Measurements from ENCODE around the gene CABP4.

DNA sequence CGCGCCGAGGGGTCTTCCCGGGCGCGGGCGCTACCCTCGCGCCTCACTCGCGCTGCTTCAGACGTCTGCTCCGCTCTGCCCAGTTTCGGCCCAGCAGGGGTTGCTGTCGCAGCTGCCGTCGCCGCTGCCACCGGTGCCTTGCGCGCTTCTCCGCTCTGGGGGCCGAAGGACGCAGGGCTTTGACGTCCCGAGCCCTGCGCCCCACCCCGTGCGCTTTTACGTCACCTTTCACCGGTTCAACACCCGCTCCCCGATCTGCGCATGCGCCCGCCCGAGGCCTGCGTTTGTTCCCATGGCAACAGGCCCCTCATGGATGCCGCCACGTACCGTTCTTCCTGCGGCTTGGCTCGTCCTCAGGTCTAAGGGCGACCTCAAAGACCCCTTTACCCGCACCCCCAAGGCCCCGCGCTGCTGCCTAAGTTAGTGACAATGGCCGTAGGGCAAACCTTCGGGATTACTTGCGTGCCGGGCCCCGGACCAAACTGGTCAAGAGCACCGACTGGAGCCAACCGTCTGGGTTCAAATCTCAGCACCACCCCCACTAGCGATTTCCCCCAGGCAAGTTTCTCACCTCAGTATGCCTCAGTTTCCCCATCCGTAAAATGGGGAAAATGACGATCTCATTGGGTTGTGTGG is 53.5 kb downstream of the CABP4 start:
- TF ChIP-seq, protein P1, sequence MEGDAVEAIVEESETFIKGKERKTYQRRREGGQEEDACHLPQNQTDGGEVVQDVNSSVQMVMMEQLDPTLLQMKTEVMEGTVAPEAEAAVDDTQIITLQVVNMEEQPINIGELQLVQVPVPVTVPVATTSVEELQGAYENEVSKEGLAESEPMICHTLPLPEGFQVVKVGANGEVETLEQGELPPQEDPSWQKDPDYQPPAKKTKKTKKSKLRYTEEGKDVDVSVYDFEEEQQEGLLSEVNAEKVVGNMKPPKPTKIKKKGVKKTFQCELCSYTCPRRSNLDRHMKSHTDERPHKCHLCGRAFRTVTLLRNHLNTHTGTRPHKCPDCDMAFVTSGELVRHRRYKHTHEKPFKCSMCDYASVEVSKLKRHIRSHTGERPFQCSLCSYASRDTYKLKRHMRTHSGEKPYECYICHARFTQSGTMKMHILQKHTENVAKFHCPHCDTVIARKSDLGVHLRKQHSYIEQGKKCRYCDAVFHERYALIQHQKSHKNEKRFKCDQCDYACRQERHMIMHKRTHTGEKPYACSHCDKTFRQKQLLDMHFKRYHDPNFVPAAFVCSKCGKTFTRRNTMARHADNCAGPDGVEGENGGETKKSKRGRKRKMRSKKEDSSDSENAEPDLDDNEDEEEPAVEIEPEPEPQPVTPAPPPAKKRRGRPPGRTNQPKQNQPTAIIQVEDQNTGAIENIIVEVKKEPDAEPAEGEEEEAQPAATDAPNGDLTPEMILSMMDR (IDR thresholded peaks at IDR 0.05) = peak in 2 of 6 experiments; percentile 6 to 24
- TF ChIP-seq POLR2A (IDR thresholded peaks at IDR 0.05) = peak in 2 of 4 donors; percentile 76 to 88
